H54 (cell line): ENCODE data around the gene CLEC5A.
"Not testable (repeated sequence)": the region's sequence is repeated elsewhere in the genome, so short reads cannot be mapped to it uniquely, and the experiment has no call there.

Source experiments
- DNase-seq: peaks from one replicate; pipeline ENCODE4 v3.0.0; 2011; ENCODE audit warnings: low spot score, mixed read lengths; ENCODE audit not compliant: insufficient read length
- FAIRE-seq: peaks from 3 replicates; lab custom pipeline; 2011; peaks lifted over from hg19 to GRCh38; lab: Jason Lieb, UNC
- POLR2A ChIP-seq: IDR thresholded peaks from 2 replicates; pipeline ENCODE4 v1.6.1; 2011; ENCODE audit warnings: low read depth, mild to moderate bottlenecking, low read length

Gene CLEC5A

DNA sequence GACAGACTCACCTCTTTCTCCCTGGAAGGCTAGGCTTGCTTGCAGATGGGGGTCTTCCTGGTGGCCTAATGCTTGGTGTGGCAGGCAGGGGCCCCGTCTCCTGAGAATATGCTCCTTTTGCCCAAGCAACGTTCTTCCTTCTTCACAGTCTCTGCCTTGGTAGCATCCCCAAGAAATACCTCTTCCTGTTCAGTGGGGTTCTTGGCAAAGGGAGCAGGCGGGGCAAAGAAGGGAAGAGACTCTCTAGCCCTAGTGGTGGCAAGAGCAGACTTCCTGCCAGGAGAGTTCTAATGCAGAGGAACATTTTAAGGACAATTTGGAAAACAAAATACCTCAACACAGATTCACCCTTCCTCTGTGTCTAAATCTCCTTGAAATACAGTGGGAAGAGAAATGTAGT lies at the start of gene CLEC5A:
TSS of gene CLEC5A (minus strand) at position 179 of the 400 bp plus-strand sequence. CDS start 682 bp downstream, outside the sequence.
- FAIRE-seq (no peak), DNase-seq (no peak)
- TF ChIP-seq POLR2A = no peak

- FAIRE-seq (no peak), DNase-seq (no peak)
- TF ChIP-seq POLR2A = no peak
Measured at GRCh38 chr7:141993354-141993753, 46.6 kb upstream of the CLEC5A start.

DNA sequence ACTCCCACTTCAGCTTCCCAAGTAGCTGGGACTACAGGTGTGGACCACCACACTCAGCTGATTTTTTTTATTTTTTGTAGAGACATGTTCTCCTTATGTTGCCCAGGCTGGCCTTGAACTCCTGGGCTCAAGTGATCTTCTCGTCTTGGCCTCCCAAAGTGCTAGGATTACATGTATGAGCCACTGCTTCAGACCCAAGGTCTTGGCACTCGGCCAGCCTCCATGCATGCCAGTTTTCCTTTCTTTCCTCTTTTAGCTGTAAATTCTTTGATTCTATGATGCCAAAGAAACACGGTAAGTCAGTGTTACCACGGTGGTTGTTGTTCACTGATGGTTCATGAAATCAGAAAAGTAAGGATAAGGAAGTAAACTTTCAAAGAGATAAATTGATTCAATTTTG lies 45.9 kb upstream of the CLEC5A start:
- no peak for DNase-seq
- FAIRE-seq = no peak
- no peak for TF ChIP-seq POLR2A

DNA sequence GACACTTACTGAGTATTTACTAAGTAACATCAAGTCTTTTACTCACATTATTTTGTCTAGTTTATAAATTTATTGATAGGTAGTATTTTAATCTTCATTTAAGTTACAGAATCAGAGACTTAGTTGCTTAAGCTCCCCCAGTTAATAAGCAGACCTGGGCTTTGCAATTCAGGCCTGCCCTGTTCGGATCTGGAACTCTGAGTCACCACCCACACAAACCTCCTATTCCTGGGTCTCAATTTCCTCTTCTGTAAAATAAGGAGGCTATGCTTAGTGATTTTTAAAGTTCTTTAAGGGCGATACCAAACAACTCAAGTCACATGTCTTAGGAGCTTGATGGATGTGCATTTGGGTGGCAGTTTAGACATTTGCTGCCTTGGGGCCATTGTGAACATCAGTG lies 45.4 kb upstream of the CLEC5A start:
- DNase-seq (no peak), FAIRE-seq (no peak)
- no peak for TF ChIP-seq POLR2A

DNA sequence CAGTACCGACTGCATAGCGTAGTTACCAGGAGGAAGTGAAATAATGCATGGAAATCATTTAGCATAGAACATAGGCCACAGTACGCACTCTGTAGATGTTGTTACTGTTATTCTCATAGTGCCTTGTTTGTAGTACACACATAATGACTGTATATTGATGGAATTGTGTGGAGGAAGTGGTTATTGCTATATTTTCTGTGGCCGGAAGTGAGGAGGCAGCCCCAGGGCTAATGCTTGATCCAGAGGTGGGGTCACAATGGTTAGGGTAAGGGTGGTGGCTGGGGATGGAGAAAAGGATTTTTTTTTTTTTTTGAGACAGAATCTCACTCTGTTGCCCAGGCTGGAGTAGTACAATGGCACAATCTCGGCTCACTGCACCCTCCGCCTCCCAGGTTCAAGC lies 44.4 kb upstream of the CLEC5A start:
- FAIRE-seq (no peak), DNase-seq (no peak)
- no peak for TF ChIP-seq POLR2A

- TF ChIP-seq POLR2A = no peak
- no peak for FAIRE-seq
- no peak for DNase-seq
Measured at GRCh38 chr7:141990011-141990725, 43.4 kb upstream of the CLEC5A start.

GRCh38 chr7:141987803-141988202 lies 41.0 kb upstream of the CLEC5A start:
- not testable (repeated sequence) for FAIRE-seq, DNase-seq

DNA sequence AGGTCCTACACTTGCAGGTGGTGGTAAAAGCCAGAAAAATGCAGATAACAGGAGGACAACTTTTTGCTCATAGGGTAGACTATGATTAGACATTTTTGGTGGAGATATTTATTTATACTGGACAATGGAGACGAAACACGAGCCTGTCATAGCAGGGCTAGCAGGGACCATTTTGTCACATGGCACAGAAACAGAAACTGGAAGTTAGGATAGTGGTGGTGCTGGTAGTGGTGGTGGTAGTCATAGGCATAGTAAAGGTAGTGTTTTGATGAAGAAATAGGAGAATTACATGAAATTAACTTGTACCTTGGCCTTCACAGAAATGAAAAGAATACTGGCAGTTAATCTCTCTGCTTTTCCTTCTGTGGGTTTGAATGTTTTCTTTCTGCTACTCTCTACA lies 40.1 kb upstream of the CLEC5A start:
- no peak for DNase-seq
- TF ChIP-seq POLR2A = no peak
- FAIRE-seq = no peak

DNA sequence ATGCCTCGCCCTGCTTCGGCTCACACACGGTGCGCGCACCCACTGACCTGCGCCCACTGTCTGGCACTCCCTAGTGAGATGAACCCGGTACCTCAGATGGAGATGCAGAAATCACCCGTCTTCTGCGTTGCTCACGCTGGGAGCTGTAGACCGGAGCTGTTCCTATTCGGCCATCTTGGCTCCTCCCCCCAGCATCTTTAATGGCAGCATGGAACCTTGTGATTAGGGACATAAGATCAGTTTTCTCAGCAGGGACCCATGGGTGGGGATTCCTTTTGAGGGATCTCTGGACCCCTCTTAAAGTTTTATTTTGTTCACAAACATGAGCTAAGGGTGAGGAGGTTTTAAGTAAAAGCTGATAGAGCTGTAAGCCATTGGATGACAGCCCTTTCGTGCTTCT lies 39.2 kb upstream of the CLEC5A start:
- not testable (repeated sequence) for DNase-seq, FAIRE-seq

GRCh38 chr7:141979568-141979967 lies 32.8 kb upstream of the CLEC5A start:
- TF ChIP-seq POLR2A = no peak
- FAIRE-seq (no peak), DNase-seq (no peak)

GRCh38 chr7:141978351-141978750 lies 31.6 kb upstream of the CLEC5A start:
- no peak for TF ChIP-seq POLR2A
- FAIRE-seq (no peak), DNase-seq (no peak)

- no peak for TF ChIP-seq POLR2A
- DNase-seq = no peak
- FAIRE-seq = no peak
Measured at GRCh38 chr7:141976524-141977245, 29.9 kb upstream of the CLEC5A start.

GRCh38 chr7:141975806-141976523 lies 29.2 kb upstream of the CLEC5A start:
- TF ChIP-seq POLR2A = no peak
- FAIRE-seq (no peak), DNase-seq (peak; percentile 65)

DNA sequence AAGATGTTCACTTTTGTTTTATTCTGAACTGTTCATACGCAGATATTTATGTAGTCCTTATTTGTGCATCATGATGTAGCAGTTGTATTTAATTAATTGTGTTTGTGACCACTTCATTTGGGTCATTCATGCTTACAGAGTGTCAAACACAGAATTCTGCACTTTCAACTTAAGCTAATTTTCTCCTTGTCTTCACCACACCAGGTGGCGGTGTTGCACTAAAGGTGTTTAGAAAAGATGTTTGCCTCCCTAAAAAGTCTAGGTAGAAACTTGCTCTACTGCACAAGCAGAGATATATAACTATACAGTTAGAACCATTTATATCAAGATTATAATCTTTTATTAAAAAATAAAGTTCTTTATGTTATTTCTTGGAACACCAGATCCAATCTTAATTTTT lies 28.1 kb upstream of the CLEC5A start:
- TF ChIP-seq POLR2A = no peak
- DNase-seq (no peak), FAIRE-seq (no peak)
